ENCODE results near the gene KDM2B.

The KDM2B gene

GRCh38 chr12:121451961-121452339 lies 128.9 kb downstream of the KDM2B start:
- no peak overlapping the region for H3K4me3 ChIP-seq (ENCODE audit: low read depth, low read length)
- TF ChIP-seq, protein P1, sequence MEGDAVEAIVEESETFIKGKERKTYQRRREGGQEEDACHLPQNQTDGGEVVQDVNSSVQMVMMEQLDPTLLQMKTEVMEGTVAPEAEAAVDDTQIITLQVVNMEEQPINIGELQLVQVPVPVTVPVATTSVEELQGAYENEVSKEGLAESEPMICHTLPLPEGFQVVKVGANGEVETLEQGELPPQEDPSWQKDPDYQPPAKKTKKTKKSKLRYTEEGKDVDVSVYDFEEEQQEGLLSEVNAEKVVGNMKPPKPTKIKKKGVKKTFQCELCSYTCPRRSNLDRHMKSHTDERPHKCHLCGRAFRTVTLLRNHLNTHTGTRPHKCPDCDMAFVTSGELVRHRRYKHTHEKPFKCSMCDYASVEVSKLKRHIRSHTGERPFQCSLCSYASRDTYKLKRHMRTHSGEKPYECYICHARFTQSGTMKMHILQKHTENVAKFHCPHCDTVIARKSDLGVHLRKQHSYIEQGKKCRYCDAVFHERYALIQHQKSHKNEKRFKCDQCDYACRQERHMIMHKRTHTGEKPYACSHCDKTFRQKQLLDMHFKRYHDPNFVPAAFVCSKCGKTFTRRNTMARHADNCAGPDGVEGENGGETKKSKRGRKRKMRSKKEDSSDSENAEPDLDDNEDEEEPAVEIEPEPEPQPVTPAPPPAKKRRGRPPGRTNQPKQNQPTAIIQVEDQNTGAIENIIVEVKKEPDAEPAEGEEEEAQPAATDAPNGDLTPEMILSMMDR (IDR thresholded peaks at IDR 0.05; ENCODE audit: borderline replicate concordance, insufficient read depth, low read depth, low read length): no peak

DNA sequence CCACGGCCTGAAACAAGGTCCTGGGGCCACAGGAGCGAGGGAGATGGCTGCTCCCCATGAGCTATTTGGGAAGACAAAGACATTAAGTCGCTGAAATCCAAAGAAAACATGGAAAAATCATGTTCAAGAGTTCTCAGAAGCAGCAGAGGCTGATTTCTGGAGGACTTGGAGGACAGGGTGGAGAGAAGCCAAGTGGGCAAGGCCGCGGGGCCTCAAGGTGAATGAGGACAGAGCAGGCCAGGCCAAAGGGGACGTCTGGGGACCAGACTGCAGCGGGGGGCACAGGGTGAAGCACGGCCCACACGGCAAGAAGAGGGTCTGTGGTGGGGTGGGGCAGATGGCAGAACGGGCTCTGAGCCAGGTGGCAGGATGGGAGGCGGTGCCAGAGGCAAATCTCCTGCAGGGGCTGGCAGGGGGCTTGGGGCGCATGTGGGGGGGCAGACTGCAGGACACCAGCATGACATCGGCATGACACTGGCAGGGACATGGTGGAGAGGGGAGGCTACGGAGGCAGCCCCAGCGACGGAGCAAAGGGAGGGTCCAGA lies 132.0 kb downstream of the KDM2B start:
- TF ChIP-seq, protein P1 (IDR thresholded peaks at IDR 0.05; ENCODE audit: borderline replicate concordance, insufficient read depth, low read depth, low read length): no peak

DNA sequence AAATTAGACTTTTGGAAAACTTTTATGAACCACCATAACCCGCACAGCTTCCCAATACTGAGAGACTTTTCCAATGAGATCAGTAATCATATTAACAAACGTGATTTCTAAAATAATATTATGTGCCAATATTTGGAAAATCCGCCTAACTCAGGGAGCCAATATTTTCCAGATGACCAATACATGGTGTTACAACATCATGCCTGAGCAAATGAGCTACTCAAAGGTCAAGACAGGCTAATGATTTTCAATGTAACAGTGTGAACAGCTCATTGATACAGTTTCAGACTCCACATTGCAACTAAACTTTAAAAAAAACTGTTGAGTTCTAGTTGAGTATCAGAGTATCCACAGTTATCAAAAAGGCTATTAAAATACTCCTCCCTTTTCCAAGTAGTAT lies 134.1 kb downstream of the KDM2B start:
- TF ChIP-seq, protein P1 (IDR thresholded peaks at IDR 0.05; ENCODE audit: borderline replicate concordance, insufficient read depth, low read depth, low read length): no peak
- no peak overlapping the region for H3K4me3 ChIP-seq (ENCODE audit: low read depth, low read length)

More for the DNA sequence above, 132.0 kb downstream of the KDM2B start:
- H3K4me3 ChIP-seq (ENCODE audit: low read depth, low read length): no peak overlapping the region

GRCh38 chr12:121444842-121445202 lies 136.0 kb downstream of the KDM2B start:
- TF ChIP-seq, protein P1 (IDR thresholded peaks at IDR 0.05; ENCODE audit: borderline replicate concordance, insufficient read depth, low read depth, low read length): no peak
- no peak overlapping the region for H3K4me3 ChIP-seq (ENCODE audit: low read depth, low read length)

GRCh38 chr12:121443911-121444841 lies 136.6 kb downstream of the KDM2B start:
- no peak overlapping the region for H3K4me3 ChIP-seq (ENCODE audit: low read depth, low read length)
- TF ChIP-seq, protein P1 (IDR thresholded peaks at IDR 0.05; ENCODE audit: borderline replicate concordance, insufficient read depth, low read depth, low read length): no peak

GRCh38 chr12:121443193-121443870 lies 137.5 kb downstream of the KDM2B start:
- TF ChIP-seq, protein P1 (IDR thresholded peaks at IDR 0.05; ENCODE audit: borderline replicate concordance, insufficient read depth, low read depth, low read length): peak; percentile 91
- H3K4me3 ChIP-seq (ENCODE audit: low read depth, low read length): no peak overlapping the region
